AG09309 (cell line): ENCODE data around the gene C10orf90.

Experiments used
- DNase-seq: peaks from one replicate; pipeline ENCODE4 v3.0.0-alpha.2; 2010; ENCODE audit warnings: low read depth
- H3K4me3 ChIP-seq: 2 replicates; pipeline ENCODE4 v1.5.1; 2011; ENCODE audit warnings: mild to moderate bottlenecking, low read depth, low read length, moderate library complexity; ENCODE audit not compliant: control insufficient read depth
- CTCF ChIP-seq: IDR thresholded peaks from 2 replicates; pipeline ENCODE4 v1.5.1; 2011; ENCODE audit warnings: mild to moderate bottlenecking, low read depth, low read length, inconsistent platforms; ENCODE audit not compliant: insufficient read depth, control insufficient read depth; ENCODE audit errors: missing control alignments

C10orf90 gene

GRCh38 chr10:126668505-126668904 is 2.0 kb downstream of the C10orf90 start:
- DNase-seq: no peak
- no peak for TF ChIP-seq CTCF
- no peak overlapping the region for H3K4me3 ChIP-seq

- no peak overlapping the region for H3K4me3 ChIP-seq
- no peak for DNase-seq
- TF ChIP-seq CTCF: no peak
Measured at GRCh38 chr10:126667568-126667967, 2.9 kb downstream of the C10orf90 start.

GRCh38 chr10:126665207-126665606 is 5.3 kb downstream of the C10orf90 start:
- H3K4me3 ChIP-seq: no peak overlapping the region
- TF ChIP-seq CTCF: no peak
- no peak for DNase-seq

GRCh38 chr10:126663880-126664279 is 6.6 kb downstream of the C10orf90 start:
- H3K4me3 ChIP-seq: no peak overlapping the region
- peak; percentile 41 for DNase-seq
- TF ChIP-seq CTCF: no peak

- DNase-seq: peak; percentile 90
- no peak overlapping the region for H3K4me3 ChIP-seq
- no peak for TF ChIP-seq CTCF
Measured at GRCh38 chr10:126663328-126663727, 7.2 kb downstream of the C10orf90 start.

- DNase-seq: peak; percentile 63
- H3K4me3 ChIP-seq: no peak overlapping the region
- no peak for TF ChIP-seq CTCF
Measured at GRCh38 chr10:126661841-126662515, 8.5 kb downstream of the C10orf90 start.

- TF ChIP-seq CTCF: no peak
Measured at GRCh38 chr10:126661356-126661755, 9.1 kb downstream of the C10orf90 start.

More at GRCh38 chr10:126661356-126661755, 9.1 kb downstream of the C10orf90 start:
- no peak overlapping the region for H3K4me3 ChIP-seq
- DNase-seq: no peak
